ENCODE data around the gene RAN. TPM values are rescaled to one million over a fixed set of nuclear protein-coding genes. Genes with fewer than 3 reads are reported as not detected.

RAN gene
- total and polyA plus RNA-seq, 9 of the 15 experiments (the other 6 are each of a cell fraction or from before 2014, with no cell fraction given), result 1,687 to 3,820 (median 2,300) TPM

DNA sequence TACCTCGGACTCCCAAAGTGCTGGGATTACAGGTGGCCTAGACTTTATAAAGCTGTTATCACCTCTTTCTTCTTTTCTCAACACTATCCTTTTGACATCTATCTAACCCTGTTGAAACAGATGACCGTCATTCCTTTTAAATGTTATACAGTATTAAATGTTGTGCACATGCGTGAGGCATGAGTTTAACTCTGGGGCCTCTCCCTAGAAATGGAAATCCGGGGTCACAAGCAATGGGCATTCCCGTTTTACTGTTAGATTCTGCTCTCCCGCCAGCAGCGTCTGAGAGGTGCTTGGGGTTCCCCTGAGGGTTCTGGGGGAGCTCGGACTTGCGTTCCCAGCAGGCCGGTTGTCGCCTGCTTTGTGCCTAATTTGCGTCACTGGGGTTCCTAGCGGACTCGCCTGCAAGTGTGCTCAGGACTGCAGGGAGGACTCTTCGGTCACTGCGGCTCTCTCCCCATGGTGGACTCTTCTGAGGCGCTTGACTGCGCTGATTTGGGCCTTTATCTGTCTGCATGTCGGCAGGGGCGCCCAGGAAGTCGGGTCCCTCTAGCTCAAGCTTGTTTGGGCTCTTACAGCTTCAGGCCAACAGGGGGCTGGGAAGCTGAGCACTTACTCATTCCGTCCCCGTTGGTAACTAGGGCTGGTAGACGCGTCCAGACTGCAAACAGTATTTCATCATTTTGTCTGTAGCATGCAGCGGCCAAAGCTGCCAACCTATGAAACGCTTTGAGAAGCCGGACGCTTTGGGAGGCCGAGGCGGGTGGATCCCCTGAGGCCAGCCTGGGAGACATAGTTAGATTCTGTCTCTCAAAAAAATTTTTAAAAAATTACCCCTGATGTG lies 1.2 kb upstream of the RAN start (continued):
- TF ChIP-seq, protein P1, sequence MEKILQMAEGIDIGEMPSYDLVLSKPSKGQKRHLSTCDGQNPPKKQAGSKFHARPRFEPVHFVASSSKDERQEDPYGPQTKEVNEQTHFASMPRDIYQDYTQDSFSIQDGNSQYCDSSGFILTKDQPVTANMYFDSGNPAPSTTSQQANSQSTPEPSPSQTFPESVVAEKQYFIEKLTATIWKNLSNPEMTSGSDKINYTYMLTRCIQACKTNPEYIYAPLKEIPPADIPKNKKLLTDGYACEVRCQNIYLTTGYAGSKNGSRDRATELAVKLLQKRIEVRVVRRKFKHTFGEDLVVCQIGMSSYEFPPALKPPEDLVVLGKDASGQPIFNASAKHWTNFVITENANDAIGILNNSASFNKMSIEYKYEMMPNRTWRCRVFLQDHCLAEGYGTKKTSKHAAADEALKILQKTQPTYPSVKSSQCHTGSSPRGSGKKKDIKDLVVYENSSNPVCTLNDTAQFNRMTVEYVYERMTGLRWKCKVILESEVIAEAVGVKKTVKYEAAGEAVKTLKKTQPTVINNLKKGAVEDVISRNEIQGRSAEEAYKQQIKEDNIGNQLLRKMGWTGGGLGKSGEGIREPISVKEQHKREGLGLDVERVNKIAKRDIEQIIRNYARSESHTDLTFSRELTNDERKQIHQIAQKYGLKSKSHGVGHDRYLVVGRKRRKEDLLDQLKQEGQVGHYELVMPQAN (IDR thresholded peaks at IDR 0.05; ENCODE audit: borderline replicate concordance), result no peak
- TF ChIP-seq ZNF431 (CRISPR knock-in tag; IDR thresholded peaks at IDR 0.05), result no peak
- no peak for TF ChIP-seq HNRNPH1 (optimal IDR thresholded peaks at IDR 0.05; ENCODE audit: low read depth, low read length)
- TF ChIP-seq RNF2 (IDR thresholded peaks at IDR 0.05), result peak; percentile 80
- TF ChIP-seq, protein P2, sequence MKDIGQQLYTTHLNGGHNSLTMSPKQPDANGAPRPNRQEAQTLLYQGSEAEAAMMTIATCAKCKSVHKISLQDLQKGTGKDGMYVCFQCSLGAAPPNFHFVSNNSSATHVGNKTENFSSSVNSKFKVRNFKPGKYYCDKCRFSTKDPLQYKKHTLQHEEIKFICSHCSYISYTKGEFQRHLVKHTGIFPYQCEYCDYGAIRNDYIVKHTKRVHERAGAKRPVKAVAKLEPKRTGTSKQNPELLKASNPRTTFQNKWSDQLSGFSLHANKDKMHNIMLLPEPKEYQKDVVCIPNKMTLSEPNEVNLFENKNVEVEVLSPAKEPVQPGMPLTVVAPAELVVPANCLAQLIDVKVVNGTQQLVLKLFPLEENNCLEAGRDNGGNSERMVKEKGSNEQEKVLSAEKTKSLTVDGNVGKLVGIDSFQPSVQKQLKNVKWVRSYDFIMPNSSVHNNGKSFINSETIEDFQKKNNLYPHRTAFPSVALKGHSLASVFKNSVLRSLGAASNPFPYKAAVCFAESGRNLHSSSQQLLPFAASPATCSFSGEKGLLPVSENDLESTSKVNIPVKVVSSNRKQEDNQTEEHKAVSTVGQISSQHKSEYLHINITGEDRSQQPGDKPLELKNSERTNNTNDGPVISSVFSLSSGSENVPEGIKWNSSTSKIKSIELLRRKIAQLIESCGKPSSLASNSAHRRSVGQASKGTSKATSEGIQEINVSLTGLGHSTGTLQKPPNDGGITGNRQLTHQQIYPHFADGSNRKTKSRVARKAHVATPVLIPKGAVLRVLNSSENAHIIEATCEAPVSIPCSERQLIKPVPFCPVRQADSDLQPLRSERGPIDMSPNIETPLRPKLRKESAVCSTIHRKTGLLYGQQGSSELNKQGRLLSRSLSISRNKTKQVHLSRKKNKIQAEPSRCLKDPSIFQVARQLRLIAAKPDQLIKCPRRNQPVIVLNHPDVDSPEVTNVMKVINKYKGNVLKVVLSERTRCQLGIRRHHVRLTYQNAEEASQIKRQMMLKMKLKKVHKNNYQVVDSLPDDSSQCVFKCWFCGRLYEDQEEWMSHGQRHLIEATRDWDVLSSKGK (CRISPR knock-in tag; IDR thresholded peaks at IDR 0.05), result no peak
- TF ChIP-seq POLR2G (IDR thresholded peaks at IDR 0.05; ENCODE audit: low read depth, low read length), result peak; percentile 57
- TF ChIP-seq, protein P3, sequence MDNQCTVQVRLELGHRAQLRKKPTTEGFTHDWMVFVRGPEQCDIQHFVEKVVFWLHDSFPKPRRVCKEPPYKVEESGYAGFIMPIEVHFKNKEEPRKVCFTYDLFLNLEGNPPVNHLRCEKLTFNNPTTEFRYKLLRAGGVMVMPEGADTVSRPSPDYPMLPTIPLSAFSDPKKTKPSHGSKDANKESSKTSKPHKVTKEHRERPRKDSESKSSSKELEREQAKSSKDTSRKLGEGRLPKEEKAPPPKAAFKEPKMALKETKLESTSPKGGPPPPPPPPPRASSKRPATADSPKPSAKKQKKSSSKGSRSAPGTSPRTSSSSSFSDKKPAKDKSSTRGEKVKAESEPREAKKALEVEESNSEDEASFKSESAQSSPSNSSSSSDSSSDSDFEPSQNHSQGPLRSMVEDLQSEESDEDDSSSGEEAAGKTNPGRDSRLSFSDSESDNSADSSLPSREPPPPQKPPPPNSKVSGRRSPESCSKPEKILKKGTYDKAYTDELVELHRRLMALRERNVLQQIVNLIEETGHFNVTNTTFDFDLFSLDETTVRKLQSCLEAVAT (IDR thresholded peaks at IDR 0.05), result no peak; a peak in 1 of 4 replicates
- no peak for TF ChIP-seq HEY1 (CRISPR knock-in tag; IDR thresholded peaks at IDR 0.05; ENCODE audit: borderline replicate concordance)
- no peak for TF ChIP-seq POU5F1 (IDR thresholded peaks at IDR 0.05; ENCODE audit: borderline replicate concordance, low read depth, low read length, partially characterized antibody)
- no peak for TF ChIP-seq CSDE1 (IDR thresholded peaks at IDR 0.05)
- TF ChIP-seq, protein P4, sequence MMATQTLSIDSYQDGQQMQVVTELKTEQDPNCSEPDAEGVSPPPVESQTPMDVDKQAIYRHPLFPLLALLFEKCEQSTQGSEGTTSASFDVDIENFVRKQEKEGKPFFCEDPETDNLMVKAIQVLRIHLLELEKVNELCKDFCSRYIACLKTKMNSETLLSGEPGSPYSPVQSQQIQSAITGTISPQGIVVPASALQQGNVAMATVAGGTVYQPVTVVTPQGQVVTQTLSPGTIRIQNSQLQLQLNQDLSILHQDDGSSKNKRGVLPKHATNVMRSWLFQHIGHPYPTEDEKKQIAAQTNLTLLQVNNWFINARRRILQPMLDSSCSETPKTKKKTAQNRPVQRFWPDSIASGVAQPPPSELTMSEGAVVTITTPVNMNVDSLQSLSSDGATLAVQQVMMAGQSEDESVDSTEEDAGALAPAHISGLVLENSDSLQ (IDR thresholded peaks at IDR 0.05), result peak; percentile 22; the same call in 1 of the 2 replicates
- TF ChIP-seq SMAD2 (IDR thresholded peaks at IDR 0.05; ENCODE audit: low read depth, low read length), result no peak
- TF ChIP-seq EHMT2 (IDR thresholded peaks at IDR 0.05), result no peak
- 0 out of 4 replicates have a peak, but pooled peaks have one; percentile 18 to 43 for TF ChIP-seq FOXK2 (conservative IDR thresholded peaks at IDR 0.05 in 1 of 2, IDR thresholded peaks at IDR 0.05 in 1 of 2; ENCODE audit: low read depth in 2 of 2)
- peak; percentile 19; the same call in 1 of the 2 replicates for TF ChIP-seq ARID1B (IDR thresholded peaks at IDR 0.05)
- no peak for TF ChIP-seq SMAD1 (IDR thresholded peaks at IDR 0.05; ENCODE audit: low read depth, low read length, partially characterized antibody)
- TF ChIP-seq TAF1 (IDR thresholded peaks at IDR 0.05; ENCODE audit: control insufficient read depth, extremely low read depth, insufficient read depth, low read length, severe bottlenecking), result peak; percentile 64
- TF ChIP-seq, protein P5, sequence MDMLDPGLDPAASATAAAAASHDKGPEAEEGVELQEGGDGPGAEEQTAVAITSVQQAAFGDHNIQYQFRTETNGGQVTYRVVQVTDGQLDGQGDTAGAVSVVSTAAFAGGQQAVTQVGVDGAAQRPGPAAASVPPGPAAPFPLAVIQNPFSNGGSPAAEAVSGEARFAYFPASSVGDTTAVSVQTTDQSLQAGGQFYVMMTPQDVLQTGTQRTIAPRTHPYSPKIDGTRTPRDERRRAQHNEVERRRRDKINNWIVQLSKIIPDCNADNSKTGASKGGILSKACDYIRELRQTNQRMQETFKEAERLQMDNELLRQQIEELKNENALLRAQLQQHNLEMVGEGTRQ (CRISPR knock-in tag; IDR thresholded peaks at IDR 0.05), result no peak

Data from K562 (cell line).